ENCODE data around the gene PRR5L.

PRR5L gene

DNA sequence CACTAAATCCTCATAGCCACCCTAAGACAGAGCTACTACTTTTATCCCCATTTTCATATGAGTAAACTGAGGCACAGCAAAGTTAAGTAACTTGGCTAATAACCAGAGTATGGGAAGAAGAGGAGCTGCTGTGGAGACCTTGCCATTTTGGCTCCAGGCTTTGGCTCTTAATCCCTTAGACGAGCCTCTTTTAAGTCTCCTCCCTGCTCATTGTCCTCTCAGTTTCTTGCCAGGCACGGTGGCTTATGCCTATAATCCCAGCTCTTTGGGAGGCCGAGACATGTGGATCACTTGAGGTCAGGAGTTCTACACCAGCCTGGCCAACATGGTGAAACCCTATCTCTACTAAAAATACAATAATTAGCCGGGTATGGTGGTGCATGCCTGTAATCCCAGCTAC, 78.6 kb downstream of the PRR5L start:
- H3K4me3 Mint-ChIP-seq: no peak overlapping the region
- TF ChIP-seq, protein P1, sequence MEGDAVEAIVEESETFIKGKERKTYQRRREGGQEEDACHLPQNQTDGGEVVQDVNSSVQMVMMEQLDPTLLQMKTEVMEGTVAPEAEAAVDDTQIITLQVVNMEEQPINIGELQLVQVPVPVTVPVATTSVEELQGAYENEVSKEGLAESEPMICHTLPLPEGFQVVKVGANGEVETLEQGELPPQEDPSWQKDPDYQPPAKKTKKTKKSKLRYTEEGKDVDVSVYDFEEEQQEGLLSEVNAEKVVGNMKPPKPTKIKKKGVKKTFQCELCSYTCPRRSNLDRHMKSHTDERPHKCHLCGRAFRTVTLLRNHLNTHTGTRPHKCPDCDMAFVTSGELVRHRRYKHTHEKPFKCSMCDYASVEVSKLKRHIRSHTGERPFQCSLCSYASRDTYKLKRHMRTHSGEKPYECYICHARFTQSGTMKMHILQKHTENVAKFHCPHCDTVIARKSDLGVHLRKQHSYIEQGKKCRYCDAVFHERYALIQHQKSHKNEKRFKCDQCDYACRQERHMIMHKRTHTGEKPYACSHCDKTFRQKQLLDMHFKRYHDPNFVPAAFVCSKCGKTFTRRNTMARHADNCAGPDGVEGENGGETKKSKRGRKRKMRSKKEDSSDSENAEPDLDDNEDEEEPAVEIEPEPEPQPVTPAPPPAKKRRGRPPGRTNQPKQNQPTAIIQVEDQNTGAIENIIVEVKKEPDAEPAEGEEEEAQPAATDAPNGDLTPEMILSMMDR (IDR thresholded peaks at IDR 0.05): no peak

DNA sequence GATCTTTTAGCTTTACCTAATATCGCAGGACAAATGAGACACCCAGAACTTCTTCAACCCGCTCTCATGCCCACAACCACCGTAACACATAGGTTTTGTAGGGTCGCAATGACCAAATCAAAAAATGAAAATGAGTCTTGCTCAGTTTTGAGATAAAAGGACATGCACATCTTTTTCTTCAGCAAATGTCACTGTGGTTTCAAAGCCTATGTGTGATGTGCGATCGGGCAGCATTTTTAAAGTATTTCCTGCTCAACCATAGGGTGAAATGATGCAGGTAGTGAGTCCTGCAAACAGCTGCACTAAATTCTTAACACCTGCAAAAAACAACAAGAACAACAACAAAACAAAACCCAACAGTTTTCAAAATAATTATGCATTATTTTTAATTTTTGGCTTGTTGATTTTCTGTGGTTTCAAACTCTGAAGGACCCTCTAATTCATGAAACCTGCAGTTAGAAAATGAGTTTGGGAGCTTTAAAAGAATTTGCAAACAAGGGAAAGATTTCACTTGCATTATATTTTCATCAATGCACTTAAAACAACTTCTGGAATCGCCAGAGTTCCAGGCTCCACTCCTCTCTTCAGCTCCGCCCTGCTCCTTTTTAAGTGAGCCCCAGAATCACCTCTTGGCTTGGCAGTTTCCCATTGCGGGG, 79.4 kb downstream of the PRR5L start:
- H3K27ac Mint-ChIP-seq: no peak overlapping the region
- H3K27me3 Mint-ChIP-seq (ENCODE audit: low read depth, poor library complexity): peaks cover 25% of the 10 kb centered on the region
- peaks cover 13% of the 10 kb centered on the region for H3K36me3 Mint-ChIP-seq (ENCODE audit: low read depth)
- peaks cover 41% of the 10 kb centered on the region for H3K4me1 Mint-ChIP-seq
- no peak for DNase-seq
- H3K9me3 Mint-ChIP-seq: no peaks in the 10 kb centered on the region
- TF ChIP-seq, protein P1 (IDR thresholded peaks at IDR 0.05): no peak
- peak overlapping the region; percentile 95 for H3K4me3 Mint-ChIP-seq

More for the DNA sequence above, 78.6 kb downstream of the PRR5L start:
- Mint-ChIP-seq H3K27ac (no peak overlapping the region), H3K9me3 (no peaks in the 10 kb centered on the region), H3K27me3 (ENCODE audit: low read depth, poor library complexity) (peaks cover 21% of the 10 kb centered on the region), H3K4me1 (peaks cover 41% of the 10 kb centered on the region), H3K36me3 (ENCODE audit: low read depth) (peaks cover 6% of the 10 kb centered on the region)
- DNase-seq: no peak

DNA sequence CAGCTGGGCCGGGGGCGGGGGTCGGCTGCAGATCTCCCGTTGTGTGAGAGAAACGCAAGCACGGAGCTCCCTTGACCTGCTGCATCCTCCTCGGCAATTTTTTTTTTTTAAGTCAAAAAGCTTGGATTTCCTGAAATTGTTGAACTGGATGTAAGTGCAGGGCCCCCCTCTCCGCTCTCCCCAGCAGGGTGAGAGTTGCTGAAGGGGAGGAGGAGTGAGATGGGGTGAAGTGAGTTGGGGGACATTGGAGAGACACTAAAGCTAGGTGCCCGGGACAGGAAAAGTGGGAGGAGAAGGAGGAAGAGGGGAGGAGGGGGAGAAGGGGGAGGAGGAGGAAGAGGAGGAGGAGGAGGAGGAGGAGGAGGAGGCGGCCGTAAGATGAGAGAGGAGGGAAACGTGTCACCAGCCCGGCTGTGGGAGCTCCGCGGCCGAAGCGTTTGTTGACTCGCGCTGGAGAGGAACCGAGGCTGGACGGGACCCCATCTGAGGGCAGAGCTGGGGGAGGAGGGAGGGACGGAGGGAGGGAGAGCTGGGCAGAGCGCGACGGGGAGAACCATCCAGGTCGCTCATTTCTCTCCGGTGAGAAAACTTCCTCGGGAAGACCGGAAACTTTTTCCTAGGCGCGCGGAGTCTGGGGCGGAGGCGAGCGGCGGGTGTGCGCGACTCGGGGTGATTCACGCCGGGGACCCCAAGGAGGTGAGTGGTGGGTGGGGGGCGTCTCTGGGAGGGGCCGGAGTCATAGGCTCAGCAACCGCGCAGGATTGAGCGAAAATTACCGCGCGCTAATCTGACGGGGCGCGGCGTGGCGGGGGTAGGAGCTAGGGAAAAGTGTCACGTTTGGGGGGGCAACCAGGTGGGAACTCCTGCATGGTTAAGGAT, 80.2 kb downstream of the PRR5L start:
- Mint-ChIP-seq H3K4me1 (peaks cover 41% of the 10 kb centered on the region), H3K9me3 (no peaks in the 10 kb centered on the region), H3K4me3 (peak overlapping the region; percentile 95), H3K27me3 (ENCODE audit: low read depth, poor library complexity) (peaks cover 25% of the 10 kb centered on the region), H3K36me3 (ENCODE audit: low read depth) (peaks cover 19% of the 10 kb centered on the region), H3K27ac (no peak overlapping the region)
- peak; percentile 63 for DNase-seq
- TF ChIP-seq, protein P1 (IDR thresholded peaks at IDR 0.05): no peak

DNA sequence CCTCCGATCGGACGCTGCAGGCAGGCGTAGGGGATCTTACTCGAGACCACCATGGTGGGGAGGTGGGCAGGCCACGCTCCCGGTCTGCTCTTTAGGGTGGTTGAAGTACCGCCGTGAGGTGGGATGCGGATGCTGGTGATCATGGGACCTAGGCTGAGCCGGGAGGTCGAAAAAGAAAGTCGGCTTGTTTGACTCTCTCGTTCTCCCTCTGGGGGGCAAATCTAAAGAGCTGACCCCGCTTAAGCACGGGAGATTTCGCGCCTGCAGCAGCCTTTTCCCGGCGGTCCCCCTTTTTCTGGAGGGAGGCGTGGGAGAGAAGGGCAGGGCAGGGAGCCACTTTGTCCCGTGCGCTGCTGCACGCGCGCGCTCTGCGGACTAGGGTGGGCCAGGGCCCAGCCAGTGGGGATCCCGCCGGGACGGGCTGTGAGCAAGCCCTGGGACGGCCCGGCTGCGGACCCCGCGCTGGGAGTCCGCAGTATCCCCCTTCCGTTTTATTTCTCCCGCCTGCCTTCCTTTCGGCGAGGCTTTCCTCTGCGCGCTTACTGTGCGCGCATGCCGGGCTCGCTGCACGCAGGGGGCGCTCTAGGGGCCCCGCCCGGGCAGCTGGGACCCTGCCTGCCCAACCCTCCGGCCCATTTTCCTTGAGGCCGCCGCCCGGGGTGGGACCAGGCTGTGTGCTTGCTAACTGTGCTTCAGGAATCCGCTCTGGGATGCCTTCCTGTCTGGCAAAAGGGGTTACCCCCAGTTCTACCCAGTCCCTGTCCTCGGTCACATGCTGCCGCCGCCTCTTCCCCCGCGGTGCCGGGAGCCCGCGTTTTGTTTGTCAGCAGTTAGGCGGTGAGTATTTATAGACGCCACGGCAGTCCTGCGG, 81.0 kb downstream of the PRR5L start:
- Mint-ChIP-seq H3K27me3 (ENCODE audit: low read depth, poor library complexity) (peaks cover 23% of the 10 kb centered on the region), H3K36me3 (ENCODE audit: low read depth) (peaks cover 24% of the 10 kb centered on the region), H3K27ac (no peak overlapping the region), H3K4me1 (peaks cover 39% of the 10 kb centered on the region), H3K9me3 (no peaks in the 10 kb centered on the region), H3K4me3 (peak overlapping the region; percentile 95)
- DNase-seq: peak; percentile 68
- TF ChIP-seq, protein P1 (IDR thresholded peaks at IDR 0.05): peak; percentile 60

DNA sequence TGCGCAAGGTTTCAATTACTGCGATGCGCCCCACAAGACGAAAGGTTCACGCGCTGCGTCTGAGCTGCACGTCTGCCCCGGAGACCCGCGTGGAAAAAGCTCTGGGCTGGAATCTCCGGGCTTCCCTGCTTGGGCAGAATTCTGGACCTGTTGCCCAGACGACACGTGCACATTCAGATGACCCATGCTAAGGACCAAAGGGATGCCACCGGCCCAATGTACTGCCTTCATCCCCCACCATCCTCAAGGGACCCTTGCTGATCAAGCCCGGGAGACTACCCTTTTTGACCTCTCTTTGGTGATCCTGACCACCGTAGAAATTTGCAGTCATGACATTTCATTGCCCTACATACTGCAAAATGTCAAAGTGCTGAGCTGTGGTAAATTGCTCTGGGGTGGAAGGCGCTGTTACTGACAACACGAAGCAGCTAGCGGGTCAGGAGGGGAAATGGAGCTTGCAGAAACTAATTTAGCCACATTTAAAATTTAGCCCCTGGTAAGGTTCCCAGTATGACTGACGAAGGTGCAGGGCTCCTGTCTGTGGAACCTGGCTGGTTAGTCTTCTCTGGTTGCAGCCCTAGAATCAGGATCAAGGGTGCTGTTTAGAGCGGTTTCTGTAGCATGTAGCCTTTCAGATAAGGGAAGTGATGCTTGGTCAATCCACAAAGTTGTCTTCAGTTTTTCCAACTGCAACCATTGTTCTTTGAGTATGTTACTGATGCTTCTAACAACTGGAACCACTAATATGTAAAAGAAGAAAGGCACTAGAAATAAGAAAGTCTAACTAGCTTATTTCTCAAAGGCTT, 81.9 kb downstream of the PRR5L start:
- Mint-ChIP-seq H3K9me3 (no peaks in the 10 kb centered on the region), H3K4me1 (peaks cover 31% of the 10 kb centered on the region)

More for the DNA sequence above, 81.9 kb downstream of the PRR5L start:
- no peak for DNase-seq
- H3K4me3 Mint-ChIP-seq: peak overlapping the region; percentile 95
- peaks cover 27% of the 10 kb centered on the region for H3K36me3 Mint-ChIP-seq (ENCODE audit: low read depth)
- TF ChIP-seq, protein P1 (IDR thresholded peaks at IDR 0.05): no peak
- H3K27me3 Mint-ChIP-seq (ENCODE audit: low read depth, poor library complexity): peaks cover 23% of the 10 kb centered on the region
- peak overlapping the region; percentile 36 for H3K27ac Mint-ChIP-seq
